ENCODE data around the gene RIPOR3. TPM values are rescaled to one million over a fixed set of nuclear protein-coding genes. Genes with fewer than 3 reads are reported as not detected.

RIPOR3 gene
- total and polyA plus RNA-seq, 9 of the 15 experiments (the other 6 are each of a cell fraction or from before 2014, with no cell fraction given): 3.3 to 62.7 (median 21.4) TPM

DNA sequence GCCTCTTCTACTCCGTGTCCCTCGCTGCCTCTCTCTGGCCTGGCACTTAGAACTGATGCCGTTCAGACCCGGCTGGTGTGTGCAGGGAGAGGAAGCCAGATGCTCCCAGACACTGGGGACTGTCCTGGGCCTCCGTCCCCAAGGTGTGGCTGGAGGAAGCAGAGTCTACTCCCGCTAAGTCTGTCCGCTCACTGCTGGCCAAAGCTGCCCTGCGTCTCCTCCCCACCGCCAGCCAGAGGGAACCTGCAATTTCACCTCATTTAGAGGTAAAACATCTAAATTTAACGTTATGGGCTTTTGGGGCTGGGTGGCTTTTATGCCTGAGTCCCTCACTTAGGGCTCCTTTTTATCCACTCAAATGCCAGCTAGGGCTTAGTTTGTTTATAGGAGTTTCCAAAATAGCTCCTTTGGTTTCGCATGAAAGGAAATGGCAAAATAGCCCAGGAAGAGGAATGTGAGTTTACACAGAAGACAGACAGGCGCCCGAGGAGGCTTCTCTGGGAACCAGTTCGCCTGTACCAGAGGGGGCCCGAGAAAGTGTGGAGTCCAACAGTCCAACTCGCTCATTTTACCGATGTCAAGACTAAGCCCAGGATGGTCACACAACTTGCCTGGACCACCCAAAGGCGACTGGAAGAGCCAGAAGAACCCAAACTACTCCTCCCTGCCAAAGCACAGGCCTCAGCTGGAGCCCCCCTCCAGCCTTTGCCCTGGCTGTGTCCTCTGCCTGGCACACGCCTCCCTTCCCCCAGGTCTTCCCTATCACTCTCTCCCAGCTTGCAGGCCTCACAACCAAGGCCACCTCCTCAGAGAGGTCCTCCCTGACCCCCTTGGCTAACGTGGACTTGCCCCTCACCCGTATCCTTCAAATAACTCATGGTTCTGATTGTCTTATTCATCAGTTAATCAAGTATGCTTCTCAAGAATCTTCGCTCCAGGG is 54.5 kb downstream of the RIPOR3 start:
- DNase-seq (ENCODE audit: extremely low read depth in 1 of 4, low spot score in 3 of 4): peak in 2 of 4 experiments; percentile 38
- Histone ChIP-seq H3K79me2 (ENCODE audit: control insufficient read depth, insufficient read depth, low read length) (peaks cover 69% of the 10 kb centered on the region), H3K27ac (ENCODE audit: extremely low read depth, low read depth, low read length) (0 out of 3 replicates have a peak overlapping the region, but pooled peaks have one; percentile 12), H3K27me3 (ENCODE audit: control insufficient read depth in 2 of 2, insufficient read depth in 2 of 2, low read length in 2 of 2) (no peaks in the 10 kb centered on the region), H3K36me3 (ENCODE audit: control insufficient read depth, insufficient read depth, low read length) (peaks cover 10% of the 10 kb centered on the region; the same call in 1 of the 3 replicates), H3K4me2 (ENCODE audit: insufficient read depth, low read length) (peak overlapping the region; percentile 54), H3K4me3 (no peak overlapping the region), H3K9me1 (ENCODE audit: control insufficient read depth, insufficient read depth, low read length) (no peaks in the 10 kb centered on the region), H4K20me1 (replicated peaks; ENCODE audit: control insufficient read depth, insufficient read depth, low read length) (peaks cover 33% of the 10 kb centered on the region), H2AFZ (ENCODE audit: low read depth, low read length) (no peak overlapping the region), H3K4me1 (replicated peaks in 1 of 2; ENCODE audit: control insufficient read depth in 2 of 2, insufficient read depth in 2 of 2, low read length in 2 of 2) (peaks cover 23 to 52% of the 10 kb centered on the region in 2 experiments), H3K9ac (ENCODE audit: insufficient read depth in 1 of 2, low read depth in 2 of 2, low read length in 2 of 2) (peak overlapping the region in 1 of 2 experiments; percentile 83; a peak in 2 of 4 replicates), H3K9me3 (replicated peaks; ENCODE audit: control insufficient read depth, insufficient read depth, low read depth, low read length) (no peaks in the 10 kb centered on the region)
- intact Hi-C loops (cut with micrococcal nuclease): no loop called here
- BruUV-seq (replicated peaks): no TSS peak
- TF ChIP-seq, protein P1, sequence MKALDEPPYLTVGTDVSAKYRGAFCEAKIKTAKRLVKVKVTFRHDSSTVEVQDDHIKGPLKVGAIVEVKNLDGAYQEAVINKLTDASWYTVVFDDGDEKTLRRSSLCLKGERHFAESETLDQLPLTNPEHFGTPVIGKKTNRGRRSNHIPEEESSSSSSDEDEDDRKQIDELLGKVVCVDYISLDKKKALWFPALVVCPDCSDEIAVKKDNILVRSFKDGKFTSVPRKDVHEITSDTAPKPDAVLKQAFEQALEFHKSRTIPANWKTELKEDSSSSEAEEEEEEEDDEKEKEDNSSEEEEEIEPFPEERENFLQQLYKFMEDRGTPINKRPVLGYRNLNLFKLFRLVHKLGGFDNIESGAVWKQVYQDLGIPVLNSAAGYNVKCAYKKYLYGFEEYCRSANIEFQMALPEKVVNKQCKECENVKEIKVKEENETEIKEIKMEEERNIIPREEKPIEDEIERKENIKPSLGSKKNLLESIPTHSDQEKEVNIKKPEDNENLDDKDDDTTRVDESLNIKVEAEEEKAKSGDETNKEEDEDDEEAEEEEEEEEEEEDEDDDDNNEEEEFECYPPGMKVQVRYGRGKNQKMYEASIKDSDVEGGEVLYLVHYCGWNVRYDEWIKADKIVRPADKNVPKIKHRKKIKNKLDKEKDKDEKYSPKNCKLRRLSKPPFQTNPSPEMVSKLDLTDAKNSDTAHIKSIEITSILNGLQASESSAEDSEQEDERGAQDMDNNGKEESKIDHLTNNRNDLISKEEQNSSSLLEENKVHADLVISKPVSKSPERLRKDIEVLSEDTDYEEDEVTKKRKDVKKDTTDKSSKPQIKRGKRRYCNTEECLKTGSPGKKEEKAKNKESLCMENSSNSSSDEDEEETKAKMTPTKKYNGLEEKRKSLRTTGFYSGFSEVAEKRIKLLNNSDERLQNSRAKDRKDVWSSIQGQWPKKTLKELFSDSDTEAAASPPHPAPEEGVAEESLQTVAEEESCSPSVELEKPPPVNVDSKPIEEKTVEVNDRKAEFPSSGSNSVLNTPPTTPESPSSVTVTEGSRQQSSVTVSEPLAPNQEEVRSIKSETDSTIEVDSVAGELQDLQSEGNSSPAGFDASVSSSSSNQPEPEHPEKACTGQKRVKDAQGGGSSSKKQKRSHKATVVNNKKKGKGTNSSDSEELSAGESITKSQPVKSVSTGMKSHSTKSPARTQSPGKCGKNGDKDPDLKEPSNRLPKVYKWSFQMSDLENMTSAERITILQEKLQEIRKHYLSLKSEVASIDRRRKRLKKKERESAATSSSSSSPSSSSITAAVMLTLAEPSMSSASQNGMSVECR (CRISPR knock-in tag; IDR thresholded peaks at IDR 0.05): 0 out of 2 replicates have a peak, but pooled peaks have one; percentile 8
- TF ChIP-seq, protein P2, sequence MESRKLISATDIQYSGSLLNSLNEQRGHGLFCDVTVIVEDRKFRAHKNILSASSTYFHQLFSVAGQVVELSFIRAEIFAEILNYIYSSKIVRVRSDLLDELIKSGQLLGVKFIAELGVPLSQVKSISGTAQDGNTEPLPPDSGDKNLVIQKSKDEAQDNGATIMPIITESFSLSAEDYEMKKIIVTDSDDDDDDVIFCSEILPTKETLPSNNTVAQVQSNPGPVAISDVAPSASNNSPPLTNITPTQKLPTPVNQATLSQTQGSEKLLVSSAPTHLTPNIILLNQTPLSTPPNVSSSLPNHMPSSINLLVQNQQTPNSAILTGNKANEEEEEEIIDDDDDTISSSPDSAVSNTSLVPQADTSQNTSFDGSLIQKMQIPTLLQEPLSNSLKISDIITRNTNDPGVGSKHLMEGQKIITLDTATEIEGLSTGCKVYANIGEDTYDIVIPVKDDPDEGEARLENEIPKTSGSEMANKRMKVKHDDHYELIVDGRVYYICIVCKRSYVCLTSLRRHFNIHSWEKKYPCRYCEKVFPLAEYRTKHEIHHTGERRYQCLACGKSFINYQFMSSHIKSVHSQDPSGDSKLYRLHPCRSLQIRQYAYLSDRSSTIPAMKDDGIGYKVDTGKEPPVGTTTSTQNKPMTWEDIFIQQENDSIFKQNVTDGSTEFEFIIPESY (CRISPR knock-in tag; IDR thresholded peaks at IDR 0.05): peak; percentile 91
- peak; percentile 27; the same call in 1 of the 2 replicates for TF ChIP-seq CBFA2T3 (IDR thresholded peaks at IDR 0.05)
- no peak for TF ChIP-seq PURB (CRISPR knock-in tag; IDR thresholded peaks at IDR 0.05; ENCODE audit: low read depth)
- FAIRE-seq: no peak
- ChIA-PET CTCF (ENCODE audit: low intra/inter-chr PET ratio) (no interaction called here), POLR2A (interaction anchor here (0.6 to 1.7 kb wide), 6 partner anchors 14 to 276 kb away, joined by 3 to 8 read pairs (median 4); no protein-coding TSS in a partner anchor)
- in situ Hi-C loops (cut with MboI): no loop called here
- 69% methylated on average over 22 of the region's 22 CpGs for WGBS (ENCODE audit: insufficient coverage, low coverage, missing lambda C conversion rate)
- peak; percentile 42 for ATAC-seq

Data from K562 (cell line).